Kidney tubule cell (primary cell): ENCODE results near the gene PTGES3L.
"Not testable (repeated sequence)": the region's sequence is repeated elsewhere in the genome, so short reads cannot be mapped to it uniquely, and the experiment has no call there.

ENCODE experiments used
- DNase-seq: peaks from one replicate; pipeline ENCODE4 v3.0.0-alpha.2; 2018; ENCODE audit warnings: low spot score

PTGES3L gene

DNA sequence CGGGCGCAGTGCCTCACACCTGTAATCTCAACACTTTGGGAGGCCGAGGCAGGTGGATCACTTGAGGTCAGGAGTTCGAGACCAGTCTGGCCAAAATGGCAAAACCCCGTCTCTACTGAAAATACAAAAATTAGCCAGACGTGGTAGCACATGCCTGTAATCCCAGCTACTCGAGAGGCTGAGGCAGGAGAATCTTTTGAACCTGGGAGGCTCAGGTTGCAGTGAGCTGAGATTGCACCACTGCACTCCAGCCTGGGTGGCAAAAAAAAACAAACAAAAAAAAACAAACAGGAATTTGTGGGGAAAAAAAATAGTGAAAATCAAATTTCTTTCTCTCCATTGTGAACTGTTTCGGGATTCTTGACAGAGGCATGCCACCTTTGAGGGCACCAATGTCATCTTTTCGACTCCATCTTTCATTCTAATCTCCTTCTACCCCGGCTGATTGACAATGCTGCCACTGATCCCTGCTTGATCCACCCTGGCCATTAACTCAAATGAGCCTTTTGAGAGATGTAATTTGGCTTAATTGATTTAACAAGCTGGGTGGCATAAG lies 60.3 kb downstream of the PTGES3L start:
- DNase-seq: not testable (repeated sequence)

DNA sequence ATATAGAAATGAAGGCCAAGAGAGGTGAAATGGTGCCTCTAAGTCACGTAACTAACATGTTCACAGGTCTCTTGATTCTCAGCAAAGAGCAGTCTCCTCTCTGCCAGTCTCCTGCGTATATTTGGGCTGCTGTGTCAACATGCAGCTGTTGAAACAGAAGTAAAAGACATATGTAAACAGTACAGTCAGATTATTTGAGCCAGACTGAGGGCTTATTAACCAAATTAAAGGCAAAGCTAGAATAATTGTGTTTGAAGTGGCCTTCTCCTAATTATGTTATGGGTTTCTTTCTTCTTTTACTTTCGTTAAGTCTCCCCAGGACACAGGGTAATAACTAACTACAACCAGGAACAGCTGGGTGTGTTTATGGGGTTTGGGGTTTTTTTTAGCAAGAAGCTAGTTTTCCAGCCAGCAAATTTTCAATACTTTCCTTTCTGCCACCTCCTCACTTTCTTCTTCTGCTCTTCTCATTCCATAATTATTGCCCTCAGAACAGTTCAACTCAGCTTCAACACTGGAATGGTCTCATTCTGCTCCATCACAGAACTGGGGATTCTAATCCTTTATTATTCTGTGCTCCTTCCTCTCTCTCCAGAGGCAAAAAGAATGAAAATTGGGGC lies 60.9 kb downstream of the PTGES3L start:
- DNase-seq: no peak
